Activated effector memory CD4-positive, alpha-beta T cell treated with Interleukin-2 at 50 U/mL for 16 hours (primary cell): Measurements from ENCODE around the gene VMAC.

Source experiments
- DNase-seq: peaks from one replicate; pipeline ENCODE4 v3.0.0-alpha.2; 2020

Gene VMAC

DNA sequence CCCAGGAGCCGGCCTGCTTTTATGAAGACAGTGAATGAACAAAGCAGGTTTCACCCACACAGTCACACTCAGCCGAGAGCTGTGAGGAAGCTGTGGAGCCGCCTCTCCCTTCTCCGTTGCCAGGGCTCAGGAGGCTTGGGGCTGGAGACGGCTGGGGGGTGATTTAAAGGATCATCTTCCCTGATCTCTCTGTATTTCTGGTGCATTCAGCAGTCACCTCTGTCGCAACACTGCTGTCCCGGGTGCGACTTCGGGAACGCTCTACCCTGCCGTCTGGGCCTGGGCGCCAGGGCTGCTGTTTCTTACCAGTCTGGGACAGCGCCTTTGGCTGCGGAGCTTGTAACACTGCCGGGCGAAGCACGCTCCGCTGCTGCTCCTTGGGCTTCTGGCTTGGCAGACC, 27.5 kb downstream of the VMAC start:
- DNase-seq, result no peak

DNA sequence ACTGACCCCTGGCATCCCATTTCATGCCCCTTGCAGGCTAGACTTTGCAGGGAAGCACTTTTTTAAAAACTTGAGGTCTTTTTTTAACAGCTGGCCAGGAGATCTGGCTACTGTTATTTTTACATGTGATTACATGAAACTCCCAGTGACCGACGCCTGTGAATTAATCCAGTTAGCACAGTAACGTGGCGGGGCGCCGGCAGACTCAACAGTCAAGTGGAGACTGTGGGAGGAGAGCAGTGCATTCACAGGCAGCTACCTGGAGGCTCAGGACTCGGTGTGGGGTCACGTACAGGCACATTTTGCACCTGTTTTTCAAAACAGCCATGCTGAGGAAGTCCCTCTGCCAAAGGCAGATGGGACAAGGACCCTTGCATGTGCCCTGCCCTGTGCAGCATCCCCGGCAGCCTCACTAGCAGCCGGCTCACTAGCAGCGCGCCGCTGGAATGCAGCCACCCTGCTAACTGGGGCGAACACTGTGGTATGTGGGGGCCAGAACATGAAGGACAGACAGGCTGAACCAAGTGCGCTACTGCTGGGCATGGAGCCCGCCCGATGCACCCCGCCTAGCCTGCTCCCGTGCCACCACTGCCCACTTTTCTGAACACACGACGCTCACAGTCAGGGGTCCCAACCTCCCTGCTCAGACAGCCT, 28.1 kb downstream of the VMAC start:
- no peak for DNase-seq

DNA sequence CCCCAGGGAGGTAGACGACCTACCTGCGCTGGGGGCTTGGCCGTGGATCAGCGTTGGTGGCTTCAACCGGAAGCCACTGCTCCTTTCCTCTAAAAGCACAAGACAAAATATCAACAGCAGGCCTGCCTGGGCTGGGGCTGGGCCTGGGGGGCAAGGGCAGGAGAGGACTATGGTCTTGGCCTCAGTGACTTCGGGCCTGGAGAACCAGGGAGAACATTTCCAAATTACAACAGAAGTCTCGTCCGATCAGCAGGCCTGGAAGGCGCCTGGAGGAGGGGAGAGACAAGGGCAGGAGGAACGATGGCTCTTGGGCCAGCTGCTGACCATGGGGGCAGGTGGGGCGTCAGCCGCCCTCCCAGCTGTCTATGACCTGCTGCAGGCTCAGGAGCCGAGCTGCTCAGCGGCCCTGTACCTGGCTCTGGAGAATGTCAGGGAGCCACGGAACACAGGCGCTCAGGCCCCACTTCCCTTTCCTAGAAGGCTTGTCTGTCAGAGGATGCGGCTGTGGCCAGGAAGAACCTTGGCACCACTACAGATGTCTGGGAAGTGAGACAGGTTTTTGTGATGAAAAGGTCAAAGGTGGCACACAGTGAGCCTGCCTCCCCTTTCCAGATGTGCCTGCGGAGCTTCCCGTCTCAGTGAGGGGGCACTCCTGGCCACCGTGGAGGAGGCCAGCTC, 28.9 kb downstream of the VMAC start:
- DNase-seq, result no peak

DNA sequence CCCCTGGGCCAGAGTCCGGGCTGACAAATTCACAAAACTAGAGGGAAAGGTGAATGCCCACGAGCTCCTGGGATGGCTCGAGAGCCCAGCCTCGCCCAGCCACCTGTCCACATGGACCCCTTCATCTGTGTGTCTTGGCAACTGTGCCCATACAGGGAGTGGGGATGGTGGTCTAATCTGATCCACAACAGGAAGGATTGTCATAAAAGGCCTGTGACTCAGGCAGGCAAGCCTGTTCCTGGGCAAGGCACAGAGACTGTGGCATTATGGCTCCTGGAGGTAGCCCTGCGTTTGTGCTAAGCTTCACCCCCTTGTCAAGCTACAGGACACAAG, 29.4 kb downstream of the VMAC start:
- DNase-seq, result no peak

DNA sequence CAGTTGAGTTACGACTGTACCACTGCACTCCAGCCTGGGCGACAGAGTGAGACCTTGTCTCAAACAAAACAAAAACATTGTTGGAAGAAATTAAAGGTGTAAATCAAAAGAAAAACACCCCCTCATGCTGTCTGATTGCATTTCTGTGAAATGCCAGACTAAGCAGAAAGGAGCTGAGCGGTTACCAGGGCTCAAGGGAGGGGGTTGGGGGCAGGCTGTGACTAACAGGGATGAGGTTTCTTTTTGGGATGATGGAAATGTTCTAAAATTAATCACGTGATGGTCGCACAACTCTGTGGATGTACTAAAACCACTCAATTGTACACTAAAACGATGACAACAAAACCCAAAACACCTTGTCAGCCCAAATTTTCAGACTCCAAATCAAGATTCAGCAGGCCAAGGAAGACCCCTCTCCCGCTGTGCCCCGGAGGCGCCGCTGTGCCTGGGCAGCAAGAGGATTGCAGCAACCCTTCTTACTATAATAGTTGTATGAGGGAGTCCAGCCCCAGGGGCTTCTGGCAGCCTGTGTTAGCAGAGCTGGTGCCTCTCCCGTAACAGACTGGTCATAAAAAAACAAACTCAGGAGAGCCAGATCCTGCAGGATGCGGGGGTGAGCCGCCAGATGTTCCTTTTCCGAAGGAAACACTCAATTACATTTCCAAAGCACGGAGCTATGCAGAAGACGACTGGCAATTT, 30.3 kb downstream of the VMAC start:
- no peak for DNase-seq

DNA sequence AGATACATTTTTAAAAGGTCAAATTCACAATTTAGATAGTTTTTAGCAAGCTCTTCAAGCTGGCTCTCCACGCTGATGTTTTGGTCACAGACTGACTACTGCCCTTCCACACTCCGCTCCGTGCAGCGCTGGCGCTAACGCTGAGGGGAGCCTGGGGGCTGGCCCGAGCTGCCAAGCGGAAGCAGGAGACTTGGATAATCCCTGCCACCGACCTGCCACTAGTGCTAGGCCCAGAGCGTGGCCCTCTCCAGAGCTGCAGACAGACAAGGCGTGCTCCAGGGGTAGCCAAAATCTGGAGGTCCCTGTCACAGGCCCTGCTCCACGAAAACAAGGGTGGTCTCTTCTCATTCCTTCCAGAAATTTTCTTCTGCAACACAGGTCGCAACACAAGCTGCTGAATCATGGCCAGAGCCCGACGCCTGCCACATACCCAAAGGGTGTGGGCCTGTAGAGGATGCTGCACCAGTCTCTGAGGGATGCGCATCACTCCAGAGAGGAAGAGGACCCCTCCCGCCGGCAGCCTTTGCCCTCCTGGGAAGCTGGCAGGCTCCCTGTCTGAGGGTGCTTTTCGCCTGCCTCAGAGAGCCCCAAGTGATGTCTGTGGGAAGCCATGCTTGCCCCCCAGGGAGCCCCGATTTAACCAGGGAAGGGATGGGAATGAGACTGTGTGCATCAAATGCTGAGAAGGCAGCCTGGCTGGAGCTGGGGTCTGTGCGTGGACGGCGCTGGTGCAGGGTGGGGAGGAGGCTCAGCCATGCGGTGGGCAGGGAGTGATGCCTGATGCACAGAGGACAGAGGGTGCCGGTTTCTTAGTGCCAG, 31.0 kb downstream of the VMAC start:
- no peak for DNase-seq

DNA sequence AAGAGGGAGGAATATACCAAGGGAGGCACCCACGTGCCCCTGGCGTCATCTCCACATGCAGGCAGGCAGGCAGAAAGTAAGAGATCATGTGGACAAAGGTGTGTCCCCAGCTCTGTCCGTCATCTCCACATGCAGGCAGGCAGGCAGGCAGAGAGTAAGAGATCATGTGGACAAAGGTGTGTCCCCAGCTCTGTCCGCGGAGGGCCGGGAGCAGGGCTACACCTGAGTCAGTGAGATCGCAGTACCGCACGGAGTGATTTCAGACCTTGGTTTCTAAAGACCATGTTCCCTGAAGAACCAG, 31.6 kb downstream of the VMAC start:
- no peak for DNase-seq

DNA sequence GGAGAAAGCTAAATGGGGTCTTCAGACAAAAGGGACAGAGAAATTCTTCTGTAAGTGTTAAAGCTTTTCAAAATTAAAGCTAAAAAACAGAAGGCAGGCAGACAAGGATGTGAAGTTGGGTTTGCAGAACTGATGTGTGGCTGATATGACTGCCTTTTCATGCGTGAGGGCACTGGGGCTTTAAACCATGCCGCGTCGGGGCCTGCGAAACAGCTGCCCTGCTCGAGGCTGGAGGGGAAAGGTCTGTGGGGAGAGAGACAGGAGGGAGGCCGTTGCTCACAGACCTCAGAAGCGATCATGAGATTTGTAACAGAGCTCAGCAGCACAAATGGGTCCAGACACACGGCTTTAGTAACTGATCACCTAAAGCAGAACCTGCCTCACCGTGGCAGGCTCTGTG, 32.9 kb downstream of the VMAC start:
- DNase-seq, result no peak

DNA sequence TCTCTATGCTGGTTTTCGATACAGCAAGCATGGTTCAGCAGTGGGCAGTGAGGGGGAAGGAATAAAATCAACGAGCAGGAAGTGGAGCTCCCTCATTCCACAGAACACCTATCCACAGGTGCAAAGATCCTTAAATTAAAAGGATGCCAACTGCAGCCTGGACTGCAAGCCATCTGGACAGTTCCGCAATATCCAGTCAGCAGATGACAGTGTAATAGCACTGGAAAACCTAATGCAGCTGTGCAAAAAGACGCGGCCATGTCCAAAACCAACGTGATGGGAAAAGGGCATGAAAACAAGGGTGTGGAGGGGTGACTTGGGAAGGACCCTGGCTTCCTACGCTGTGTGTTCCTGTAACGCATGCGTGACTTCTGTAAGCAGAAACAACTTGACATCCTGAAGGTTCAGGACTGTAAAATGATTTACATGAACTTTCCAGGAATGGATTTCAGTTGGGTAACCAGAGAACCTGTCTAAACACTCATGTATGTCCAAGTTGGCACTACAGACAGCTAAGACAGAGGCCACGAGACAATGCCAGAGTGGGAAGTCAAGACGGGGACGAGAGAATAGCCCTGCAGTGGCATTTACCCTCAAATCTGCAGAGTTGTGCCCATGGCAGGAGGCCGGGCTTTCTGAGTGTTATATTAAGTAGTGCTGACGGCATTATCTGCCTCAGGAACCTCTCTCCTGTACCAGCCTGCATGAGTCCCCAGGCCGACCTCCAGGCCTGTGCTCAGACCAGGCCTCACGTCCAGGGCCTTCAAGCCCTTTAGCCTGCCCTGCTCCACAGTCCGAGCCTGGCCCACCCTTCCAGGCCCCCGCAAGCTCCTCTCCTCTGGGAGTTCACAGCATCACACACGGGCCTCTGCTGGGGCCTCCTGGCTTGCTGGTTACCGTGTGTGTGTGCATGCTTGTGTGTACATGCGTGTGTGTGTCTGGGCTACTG, 35.9 kb downstream of the VMAC start:
- DNase-seq, result no peak

DNA sequence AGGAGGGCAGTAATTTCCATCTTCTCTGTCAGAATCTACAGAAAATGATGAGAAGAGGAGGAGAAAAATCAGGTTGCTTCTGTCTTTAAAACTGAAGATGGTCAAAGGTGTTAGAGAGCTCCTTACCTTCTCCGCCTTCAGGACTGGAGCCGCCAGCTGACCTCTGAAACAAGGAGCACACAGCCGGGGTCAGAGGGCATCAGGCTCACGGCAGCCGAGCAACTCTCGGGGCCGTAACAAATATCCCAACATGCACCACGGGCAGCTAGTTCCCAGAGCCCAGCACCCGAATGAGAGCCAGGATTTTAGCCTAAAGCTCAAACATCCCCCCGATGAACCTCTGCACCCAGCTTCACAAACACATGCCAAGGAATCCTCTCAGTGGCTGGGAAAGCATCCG, 37.0 kb downstream of the VMAC start:
- DNase-seq, result no peak

DNA sequence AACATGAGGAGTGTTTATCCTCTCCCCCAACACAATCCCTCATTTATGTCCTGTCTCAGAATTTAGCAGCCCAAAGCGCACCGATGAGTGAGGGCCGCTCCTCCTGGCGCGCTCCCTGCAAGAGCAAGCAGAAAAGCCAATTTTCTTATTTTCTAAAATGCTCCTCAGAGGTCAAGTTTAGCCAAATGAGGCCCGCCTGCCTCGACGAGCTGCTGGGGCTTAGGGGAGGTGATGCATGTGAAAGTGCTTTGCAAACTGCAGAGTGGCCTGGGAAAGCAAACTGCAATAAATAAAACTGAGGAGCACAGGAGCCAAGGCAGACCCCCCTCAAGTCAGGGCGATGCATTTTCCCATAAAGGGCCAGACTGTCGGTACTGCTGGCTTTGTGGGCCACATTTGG, 38.4 kb downstream of the VMAC start:
- no peak for DNase-seq

DNA sequence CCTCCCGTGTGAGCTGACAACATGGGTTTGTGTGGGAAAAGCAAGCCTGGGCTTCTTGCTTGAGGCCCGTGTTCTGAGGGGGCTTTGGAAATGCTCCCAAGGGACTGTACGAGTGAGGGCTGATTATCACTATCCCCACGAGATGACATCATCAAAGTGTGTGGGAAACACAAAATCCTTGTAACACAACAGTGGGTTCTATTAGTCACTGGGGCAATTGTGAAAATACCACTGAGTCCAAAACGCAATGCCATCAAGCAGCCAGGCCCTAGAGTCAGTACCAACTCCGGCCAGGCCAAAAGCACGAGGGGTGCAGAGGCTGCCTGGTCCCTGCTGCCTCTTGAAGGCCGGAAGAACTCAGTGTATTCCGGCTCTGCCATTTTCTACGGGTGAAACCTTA, 39.0 kb downstream of the VMAC start:
- DNase-seq, result no peak

DNA sequence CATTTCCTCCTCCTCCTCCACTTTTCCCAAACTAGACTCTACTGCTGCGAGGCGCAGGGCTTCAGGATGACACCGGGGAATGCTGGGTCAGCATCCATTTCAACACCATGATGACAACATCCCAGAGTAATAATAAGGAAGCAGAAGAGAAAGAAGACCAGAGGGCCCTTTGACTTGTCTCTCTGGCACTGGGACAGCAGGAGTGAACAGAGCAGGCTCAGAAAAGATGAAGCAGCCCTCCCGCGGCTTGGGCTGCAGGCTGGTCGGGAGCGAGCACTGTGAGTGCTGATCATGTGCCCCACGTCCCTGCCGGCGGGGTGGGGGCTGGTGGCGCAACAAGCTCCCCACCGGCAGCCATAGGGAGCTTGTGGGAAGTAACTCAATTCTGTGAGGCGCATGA, 42.8 kb downstream of the VMAC start:
- DNase-seq, result no peak

DNA sequence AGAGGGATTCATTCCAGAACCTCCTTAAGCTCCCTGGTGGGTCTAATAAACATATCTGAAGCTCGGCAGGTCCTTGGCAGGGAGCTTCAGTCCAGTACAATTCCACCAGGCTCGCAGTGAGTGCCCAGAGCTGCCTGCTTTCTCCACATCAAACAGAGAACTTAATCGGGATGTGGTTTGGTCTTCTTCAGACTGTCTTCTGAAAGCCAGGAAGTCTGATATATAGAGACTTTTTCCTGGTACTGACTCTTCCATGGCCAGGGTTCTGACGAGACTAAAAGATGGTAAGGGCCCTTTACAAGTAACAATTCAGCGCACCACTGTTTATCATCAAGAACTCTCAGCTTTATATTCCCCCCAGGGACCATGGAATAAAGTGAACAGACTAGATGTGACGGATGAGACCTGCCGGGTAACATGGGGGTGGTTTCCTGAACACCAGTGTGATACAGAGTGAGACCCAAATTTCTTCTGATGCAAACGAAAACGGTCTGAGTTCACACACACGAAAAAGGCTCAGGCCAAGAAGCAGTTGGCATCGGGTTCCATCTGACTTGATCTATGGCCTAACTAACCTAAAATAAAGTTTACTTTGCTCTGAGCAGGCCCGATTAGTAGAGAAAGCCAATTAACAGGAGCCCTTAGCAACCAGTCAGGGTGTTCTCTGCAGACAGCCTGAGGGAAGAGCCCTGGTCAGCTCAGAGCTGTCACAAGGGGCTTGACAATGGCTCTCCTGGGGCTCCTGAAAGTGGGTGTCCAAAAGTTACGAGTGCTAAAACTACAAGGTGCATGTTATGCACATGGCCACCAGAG, 44.3 kb downstream of the VMAC start:
- no peak for DNase-seq

DNA sequence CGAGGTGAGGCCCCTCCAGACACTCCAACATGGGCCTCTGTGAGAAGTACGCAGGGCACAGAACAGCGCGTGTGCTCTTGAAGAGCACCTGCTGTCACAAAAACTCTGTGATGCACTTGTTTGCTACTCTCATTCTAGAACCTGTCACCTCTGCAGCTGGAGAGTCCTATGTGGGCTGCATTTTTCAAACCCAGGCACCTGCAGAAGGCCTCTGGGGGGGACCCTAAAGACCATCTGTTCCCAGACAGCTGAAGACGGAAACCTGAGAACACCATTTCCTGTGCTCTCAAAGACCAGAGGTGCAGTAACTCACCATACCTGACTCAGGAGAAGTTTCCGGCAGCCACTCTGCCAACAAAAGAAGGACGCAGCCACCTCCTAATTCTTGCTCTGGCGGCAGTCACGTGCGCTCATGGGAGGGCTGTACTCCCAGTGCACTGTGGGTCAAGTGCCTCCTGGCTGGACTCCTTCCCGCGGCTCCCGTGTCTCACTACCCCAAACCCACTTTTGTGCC, 45.2 kb downstream of the VMAC start:
- peak; percentile 29 for DNase-seq

DNA sequence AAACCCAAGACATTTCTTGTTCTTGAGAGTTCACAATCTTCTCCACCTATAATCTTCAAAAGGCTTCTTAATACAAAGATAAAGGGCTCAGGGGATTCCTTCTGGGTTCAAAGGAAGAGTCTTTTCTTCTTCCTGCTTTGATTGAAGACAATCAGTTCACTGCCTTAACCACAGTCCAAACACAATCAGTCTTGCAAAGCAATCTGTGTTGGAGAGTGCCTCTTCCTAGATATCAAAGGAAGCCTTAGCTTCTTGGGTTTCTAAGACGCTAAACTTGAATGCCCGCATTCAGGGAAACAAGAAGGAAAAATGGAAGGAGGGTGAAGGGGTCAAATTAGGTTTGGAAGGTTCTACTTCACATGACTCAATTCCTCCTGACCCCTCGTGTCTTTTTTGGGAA, 46.1 kb downstream of the VMAC start:
- no peak for DNase-seq

DNA sequence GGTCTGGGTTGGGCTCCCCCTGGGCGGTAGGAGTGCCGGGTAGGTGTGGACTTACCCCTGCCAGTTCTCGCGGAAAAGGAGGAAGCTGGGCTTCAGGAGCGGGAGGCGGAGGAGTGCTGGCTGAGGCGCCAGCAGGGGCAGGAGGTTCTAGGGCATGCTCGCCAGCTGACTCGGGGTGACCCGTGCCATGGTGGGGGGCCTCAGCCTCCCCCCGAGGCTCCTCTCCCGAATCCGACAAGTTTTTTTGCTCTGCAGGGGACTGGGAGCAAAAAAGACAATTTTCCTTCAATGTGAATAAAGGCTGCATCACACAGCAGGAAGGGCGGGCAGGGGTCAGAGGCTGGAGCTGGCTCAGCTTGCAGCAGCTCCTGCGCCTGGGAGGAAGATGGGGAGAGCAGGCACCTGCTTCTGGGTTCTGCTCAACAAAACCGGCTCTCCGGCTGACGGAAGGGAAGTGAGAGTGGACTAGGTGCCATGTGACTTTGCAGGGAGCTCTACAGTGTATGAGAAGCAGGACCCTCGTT, 46.7 kb downstream of the VMAC start:
- DNase-seq, result no peak

DNA sequence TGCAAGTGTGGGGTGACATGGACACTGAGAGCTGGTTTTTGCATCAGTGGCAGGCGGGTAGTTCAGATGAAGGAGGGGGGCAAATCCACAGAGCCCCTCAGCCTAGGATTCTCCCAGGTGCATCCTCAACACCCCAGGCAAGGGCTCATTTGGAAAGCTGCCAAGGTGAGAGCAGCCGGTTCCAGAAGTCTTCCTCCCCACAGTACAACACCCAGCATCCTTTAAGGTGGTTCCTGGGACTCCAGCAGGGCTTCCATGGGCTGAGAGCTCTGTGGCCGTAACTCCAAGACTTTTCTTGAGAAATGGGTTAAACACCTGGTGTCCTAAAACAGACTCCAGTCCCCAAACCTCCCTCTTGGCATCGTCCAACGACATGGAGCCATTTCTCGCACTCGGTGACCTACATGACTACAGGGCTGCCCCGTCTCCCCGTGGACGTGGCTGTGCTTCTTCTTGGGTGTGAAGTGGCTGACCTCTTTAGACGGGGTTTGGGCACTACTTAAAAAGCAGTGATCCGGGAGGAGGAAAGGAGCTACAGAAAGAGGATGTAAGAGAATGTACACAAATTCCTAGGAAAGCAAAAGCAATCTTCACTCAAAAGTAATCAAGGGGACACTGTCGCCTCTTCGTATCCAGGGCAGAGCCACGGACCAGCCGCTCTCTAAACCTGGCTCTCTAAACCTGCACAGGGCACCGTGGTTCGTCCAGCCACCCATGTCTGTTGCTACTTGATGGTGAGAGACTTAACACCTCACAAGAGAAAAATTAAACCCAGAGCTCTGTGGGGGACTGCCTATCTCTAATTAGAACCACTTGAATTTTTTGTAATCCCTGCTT, 47.7 kb downstream of the VMAC start:
- no peak for DNase-seq

DNA sequence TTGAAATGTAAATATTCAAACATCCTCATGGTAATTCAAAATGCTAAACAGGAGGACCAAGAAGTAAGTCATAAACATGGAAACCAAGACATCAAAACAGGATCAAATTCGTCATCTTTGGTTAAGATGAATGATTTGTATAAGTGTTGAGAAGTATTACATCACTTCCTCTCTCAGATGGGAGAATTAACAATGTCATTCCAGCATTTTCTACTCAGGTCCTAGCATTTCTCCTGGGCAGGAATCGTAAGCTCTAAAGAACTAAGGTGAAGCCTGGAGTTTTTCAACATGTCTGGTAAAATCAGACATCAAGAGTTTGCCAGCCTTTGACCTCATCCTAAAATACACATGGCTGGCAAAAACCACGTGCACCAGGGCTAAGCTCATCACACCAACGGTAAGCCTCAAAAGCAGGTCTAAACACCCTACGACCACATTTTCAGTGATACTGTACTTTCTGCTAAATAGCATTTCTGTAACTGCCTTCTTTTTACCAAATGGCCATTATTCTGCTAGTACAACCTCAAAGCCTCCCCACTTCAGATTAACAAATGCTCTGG, 48.4 kb downstream of the VMAC start:
- no peak for DNase-seq

DNA sequence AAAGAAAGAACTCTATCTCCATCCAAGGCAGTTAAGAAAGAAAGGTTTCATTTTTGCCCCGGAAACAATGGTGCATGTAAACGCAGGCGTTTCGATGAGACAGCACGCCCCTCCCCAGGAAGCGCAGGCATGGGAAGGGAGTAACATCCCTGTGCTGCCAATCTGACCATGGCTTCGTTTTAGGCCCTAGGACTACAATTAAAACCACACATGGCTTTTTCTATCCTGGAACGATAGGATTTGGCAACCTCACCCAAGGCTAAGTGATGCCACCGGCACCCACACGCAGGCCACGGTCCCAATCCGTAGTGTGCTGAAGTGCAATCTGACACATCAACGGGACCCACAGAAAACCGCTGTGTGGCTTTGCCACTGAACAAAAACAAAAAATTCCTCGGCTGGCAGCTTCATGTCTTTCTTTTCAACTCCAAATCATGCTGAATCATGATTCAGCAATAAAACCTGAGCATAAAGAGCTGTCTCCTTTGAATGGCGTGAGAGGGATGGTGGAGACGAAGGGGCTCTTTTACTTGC, 49.1 kb downstream of the VMAC start:
- peak; percentile 19 for DNase-seq
